Prostate gland (tissue), 2 donors: ENCODE data around the gene SERPINA1.

ENCODE experiments used
- POLR2A ChIP-seq: fragments of 450-650 bp; IDR thresholded peaks from one replicate; pipeline ENCODE4 v1.6.1; 2016; ENCODE audit warnings: antibody characterized with exemption, mild to moderate bottlenecking
- POLR2AphosphoS5 ChIP-seq: sonication (generic); formaldehyde crosslinking; IDR thresholded peaks from one replicate; pipeline ENCODE4 v1.6.1; 2017; ENCODE audit warnings: antibody characterized with exemption
- TF ChIP-seq, protein P1 (sequence below), 4 experiments: fragments of 200-600 bp in 2 of 4; fragments of 450-650 bp in 2 of 4; sonication (generic) in 2 of 4; IDR thresholded peaks; 1 replicate in 3 of 4; 2 replicates in 1 of 4; pipeline ENCODE4 v1.5.1; 2016 to 2019; ENCODE audit warnings: antibody characterized with exemption in 4 of 4, mild to moderate bottlenecking in 2 of 4, moderate library complexity in 2 of 4

DNA sequence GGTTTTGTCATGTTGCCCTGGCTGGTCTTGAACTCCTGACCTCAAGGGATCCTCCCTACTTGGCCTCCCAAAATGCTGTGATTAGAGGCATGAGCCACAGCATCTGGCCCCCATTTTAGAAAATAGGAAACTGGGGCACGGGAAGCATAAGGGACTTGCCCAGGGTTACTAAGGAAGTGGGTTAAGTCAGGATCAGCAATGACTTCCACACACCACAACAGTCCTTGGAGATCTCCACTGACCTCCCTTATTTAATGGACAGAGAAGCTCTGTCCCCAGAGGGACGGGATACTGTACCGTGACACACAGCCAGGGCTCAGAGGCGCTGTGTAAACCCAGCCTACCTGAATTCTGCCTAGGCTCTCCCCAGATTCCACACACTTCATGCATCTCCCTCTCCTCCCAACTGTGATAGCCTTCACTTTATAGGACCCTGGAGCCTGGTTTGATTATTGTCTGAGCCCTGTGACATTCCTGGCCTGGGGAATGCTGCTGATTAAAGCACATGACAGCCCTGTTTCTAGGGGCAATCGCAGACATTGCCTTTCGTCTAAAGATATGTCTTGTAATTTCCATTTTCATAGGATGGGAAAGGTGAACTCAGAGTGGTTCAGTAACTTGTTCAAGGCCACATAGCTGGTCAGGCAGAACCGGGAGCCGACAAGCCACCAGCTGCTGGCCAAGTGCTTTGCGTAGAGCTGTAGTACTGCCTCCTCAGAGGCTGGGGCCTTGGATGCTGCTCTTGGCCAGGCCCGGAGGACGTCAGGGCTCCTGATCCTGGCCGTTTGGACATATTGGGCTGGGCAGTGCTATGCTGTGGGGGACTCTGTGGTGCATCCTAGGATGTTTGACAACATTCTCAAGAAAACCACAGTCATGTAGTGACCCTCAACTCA is 20.8 kb downstream of the SERPINA1 start:
- TF ChIP-seq, protein P1, sequence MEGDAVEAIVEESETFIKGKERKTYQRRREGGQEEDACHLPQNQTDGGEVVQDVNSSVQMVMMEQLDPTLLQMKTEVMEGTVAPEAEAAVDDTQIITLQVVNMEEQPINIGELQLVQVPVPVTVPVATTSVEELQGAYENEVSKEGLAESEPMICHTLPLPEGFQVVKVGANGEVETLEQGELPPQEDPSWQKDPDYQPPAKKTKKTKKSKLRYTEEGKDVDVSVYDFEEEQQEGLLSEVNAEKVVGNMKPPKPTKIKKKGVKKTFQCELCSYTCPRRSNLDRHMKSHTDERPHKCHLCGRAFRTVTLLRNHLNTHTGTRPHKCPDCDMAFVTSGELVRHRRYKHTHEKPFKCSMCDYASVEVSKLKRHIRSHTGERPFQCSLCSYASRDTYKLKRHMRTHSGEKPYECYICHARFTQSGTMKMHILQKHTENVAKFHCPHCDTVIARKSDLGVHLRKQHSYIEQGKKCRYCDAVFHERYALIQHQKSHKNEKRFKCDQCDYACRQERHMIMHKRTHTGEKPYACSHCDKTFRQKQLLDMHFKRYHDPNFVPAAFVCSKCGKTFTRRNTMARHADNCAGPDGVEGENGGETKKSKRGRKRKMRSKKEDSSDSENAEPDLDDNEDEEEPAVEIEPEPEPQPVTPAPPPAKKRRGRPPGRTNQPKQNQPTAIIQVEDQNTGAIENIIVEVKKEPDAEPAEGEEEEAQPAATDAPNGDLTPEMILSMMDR (IDR thresholded peaks at IDR 0.05): no peak
- no peak for TF ChIP-seq POLR2A
- TF ChIP-seq POLR2AphosphoS5: no peak
